Lower leg skin (tissue), 4 donors: Measurements from ENCODE around the gene HSPH1. TPM values are rescaled to one million over a fixed set of nuclear protein-coding genes. Genes with fewer than 3 reads are reported as not detected.

Experiments used
- DNase-seq, 2 donors: peaks; one replicate each; pipeline ENCODE4 v3.0.0-alpha.2; 2019; ENCODE audit warnings: low spot score in 2 of 2
- H3K4me3 ChIP-seq: fragments of 200-600 bp; sonication (generic); 2 replicates; pipeline ENCODE4 v1.5.1; 2017; ENCODE audit warnings: mild to moderate bottlenecking, low read depth; ENCODE audit not compliant: poor library complexity, severe bottlenecking
- CTCF ChIP-seq, 3 donors: fragments of 450-650 bp; IDR thresholded peaks; one replicate each; pipeline ENCODE4 v1.5.1; 2016; ENCODE audit warnings: antibody characterized with exemption in 3 of 3, mild to moderate bottlenecking in 3 of 3, moderate library complexity in 2 of 3
- POLR2A ChIP-seq, 2 donors: fragments of 450-650 bp; IDR thresholded peaks; one replicate each; pipeline ENCODE4 v1.6.1; 2016 to 2017; ENCODE audit warnings: antibody characterized with exemption in 2 of 2, mild to moderate bottlenecking in 1 of 2, moderate library complexity in 1 of 2
- WGBS, 2 donors: methylation state at CpG; one replicate each; pipeline ENCODE4 v1.1.5; 2018; 5-methylcytosine and 5-hydroxymethylcytosine counted together
- intact Hi-C: fragments of 100-400 bp; cut with DNase I; formaldehyde crosslinking; loops from one replicate; pipeline ENCODE4 v1.15.0; 2023; ENCODE audit warnings: low total_unique reads
- total RNA-seq, 4 donors: library from RNA; depleted of rRNA; stranded (reverse); fragments of >200 nt; gene quantifications; one replicate each; pipeline ENCODE4 v1.1.0, GENCODE V29; 2016

Gene HSPH1
- total RNA-seq, 4 donors from 2014 or later: 21.6 to 29.3 (median 24.9) TPM

- 40 to 42% methylated on average over 16 of the region's 16 CpGs for WGBS, 2 donors
- intact Hi-C loops: no loop called here
- no peak overlapping the region for H3K4me3 ChIP-seq
- DNase-seq: peak in 1 of 2 donors; percentile 83
- TF ChIP-seq POLR2A (IDR thresholded peaks at IDR 0.05) (no peak), CTCF (IDR thresholded peaks at IDR 0.05) (no peak)
Observed at GRCh38 chr13:31090961-31091624, 70.6 kb downstream of the HSPH1 start.

GRCh38 chr13:31090096-31090495 lies 71.6 kb downstream of the HSPH1 start:
- intact Hi-C loops: no loop called here
- 65 to 75% methylated on average over 5 of the region's 5 CpGs for WGBS, 2 donors
- TF ChIP-seq POLR2A (IDR thresholded peaks at IDR 0.05): no peak
- no peak overlapping the region for H3K4me3 ChIP-seq
- DNase-seq: no peak

GRCh38 chr13:31089649-31090048 lies 72.1 kb downstream of the HSPH1 start:
- H3K4me3 ChIP-seq: no peak overlapping the region
- WGBS, 2 donors: 76 to 92% methylated on average over 3 of the region's 3 CpGs
- peak in 1 of 2 donors; percentile 66 for DNase-seq
- intact Hi-C loops: no loop called here
- TF ChIP-seq CTCF (IDR thresholded peaks at IDR 0.05): no peak
- TF ChIP-seq POLR2A (IDR thresholded peaks at IDR 0.05): no peak

GRCh38 chr13:31088826-31089420 lies 72.8 kb downstream of the HSPH1 start:
- no peak overlapping the region for H3K4me3 ChIP-seq
- intact Hi-C loops: no loop called here
- peak in 1 of 2 donors; percentile 57 for DNase-seq
- TF ChIP-seq CTCF (IDR thresholded peaks at IDR 0.05): no peak
- TF ChIP-seq POLR2A (IDR thresholded peaks at IDR 0.05): no peak
- 81 to 85% methylated on average over 8 of the region's 8 CpGs for WGBS, 2 donors

Other genes with a start within 250 kb of the HSPH1 start
- gene TEX26, start 229.2 kb downstream of the HSPH1 start, total RNA-seq: not detected
- 1 to 10 TPM; 3.2 to 9.1 (median 6.2) TPM for gene B3GLCT, start 38.1 kb upstream of the HSPH1 start, total RNA-seq